SK-N-SH (cell line): Measurements from ENCODE around the gene LVRN. TPM values are rescaled to one million over a fixed set of nuclear protein-coding genes. Genes with fewer than 3 reads are reported as not detected.

Experiments
- CTCF ChIA-PET: fragments of 300-600, 350-600 bp; formaldehyde crosslinking; extraction: SDS; loops from one replicate; lab custom pipeline; 2021; lab: Yijun Ruan, JAX
- POLR2A ChIA-PET: fragments of 350-600 bp; sonication (Branson Sonifier 250); formaldehyde crosslinking; extraction: SDS; loops from one replicate; lab custom pipeline; 2020; ENCODE audit warnings: antibody characterized with exemption, inconsistent platforms; lab: Yijun Ruan, JAX
- DNase-seq: peaks from one replicate; pipeline ENCODE4 v3.0.0; 2012
- H2AFZ ChIP-seq: fragments of 200-600 bp; sonication (generic); 2 replicates; pipeline ENCODE4 v1.8.1; 2016; ENCODE audit warnings: antibody characterized with exemption, mild to moderate bottlenecking, low read depth
- H3F3A ChIP-seq: fragments of 200-600 bp; sonication (generic); replicated peaks from 2 replicates; pipeline ENCODE3; 2016; ENCODE audit warnings: antibody characterized with exemption, mild to moderate bottlenecking; ENCODE audit not compliant: insufficient read depth
- H3K27ac ChIP-seq, 2 experiments: fragments of 200-500 bp in 1 of 2; fragments of 200-600 bp in 1 of 2; sonication (Bioruptor generic) in 1 of 2; sonication (generic), shearing (Covaris generic) in 1 of 2; 2 replicates each; pipeline versions ENCODE4 v1.5.1 to v1.6.1; 2014 to 2016; ENCODE audit warnings: low read depth in 2 of 2, inconsistent platforms in 1 of 2, low read length in 1 of 2, mild to moderate bottlenecking in 1 of 2, mixed read lengths in 1 of 2
- H3K27me3 ChIP-seq: fragments of 200-600 bp; sonication (generic), shearing (Covaris generic); 2 replicates; pipeline ENCODE4 v1.6.1; 2016; ENCODE audit warnings: mixed run types; ENCODE audit not compliant: insufficient read depth
- H3K36me3 ChIP-seq, 2 experiments: fragments of 200-500 bp in 1 of 2; fragments of 200-600 bp in 1 of 2; sonication (Bioruptor generic) in 1 of 2; sonication (generic) in 1 of 2; replicated peaks in 1 of 2; 2 replicates each; pipeline versions ENCODE3 to v1.5.1; 2014 to 2016; ENCODE audit warnings: low read length in 1 of 2, mild to moderate bottlenecking in 1 of 2; ENCODE audit not compliant: insufficient read depth in 2 of 2, control insufficient read depth in 1 of 2
- H3K4me1 ChIP-seq, 2 experiments: fragments of 200-500 bp in 1 of 2; fragments of 200-600 bp in 1 of 2; sonication (Bioruptor generic) in 1 of 2; sonication (generic), shearing (Covaris generic) in 1 of 2; 2 replicates each; pipeline versions ENCODE4 v1.5.1 to v1.6.1; 2014 to 2016; ENCODE audit warnings: low read depth in 1 of 2, low read length in 1 of 2, mixed run types in 1 of 2; ENCODE audit not compliant: insufficient read depth in 2 of 2, control insufficient read depth in 1 of 2
- H3K4me2 ChIP-seq: fragments of 200-600 bp; sonication (generic), shearing (Covaris generic); 2 replicates; pipeline ENCODE4 v1.6.1; 2017; ENCODE audit warnings: mixed run types
- H3K4me3 ChIP-seq, 2 experiments: fragments of 200-500 bp in 1 of 2; fragments of 200-600 bp in 1 of 2; sonication (Bioruptor generic) in 1 of 2; sonication (generic), shearing (Covaris generic) in 1 of 2; 2 replicates each; pipeline versions ENCODE4 v1.5.1 to v1.8.1; 2014 to 2016; ENCODE audit warnings: low read depth in 2 of 2, inconsistent platforms in 1 of 2, low read length in 1 of 2, mild to moderate bottlenecking in 1 of 2, mixed read lengths in 1 of 2, moderate library complexity in 1 of 2
- H3K79me2 ChIP-seq: fragments of 200-600 bp; sonication (generic); 2 replicates; pipeline ENCODE4 v1.8.1; 2017; ENCODE audit warnings: mild to moderate bottlenecking; ENCODE audit not compliant: insufficient read depth
- H3K9ac ChIP-seq: fragments of 200-600 bp; sonication (generic); 2 replicates; pipeline ENCODE4 v1.6.1; 2017; ENCODE audit warnings: mixed run types
- H3K9me2 ChIP-seq: fragments of 200-600 bp; sonication (generic); 2 replicates; pipeline ENCODE4 v1.6.1; 2017; ENCODE audit warnings: mixed run types
- H3K9me3 ChIP-seq: fragments of 200-600 bp; sonication (generic); 2 replicates; pipeline ENCODE4 v1.6.1; 2017; ENCODE audit warnings: mixed run types, mild to moderate bottlenecking, moderate library complexity
- H4K20me1 ChIP-seq: fragments of 200-600 bp; sonication (generic); 2 replicates; pipeline ENCODE4 v1.6.1; 2017; ENCODE audit warnings: mild to moderate bottlenecking, mixed run types; ENCODE audit not compliant: insufficient read depth
- ELF1 ChIP-seq: IDR thresholded peaks from 2 replicates; pipeline ENCODE4 v1.4.0; 2012
- EP300 ChIP-seq, 2 experiments: IDR thresholded peaks; 2 replicates each; pipeline versions ENCODE4 v1.4.0 to v1.6.1; 2012; ENCODE audit warnings: borderline replicate concordance in 1 of 2, low read depth in 1 of 2, low read length in 1 of 2
- FOXJ3 ChIP-seq: sonication (generic); formaldehyde crosslinking; IDR thresholded peaks from 2 replicates; pipeline ENCODE4 v1.5.1; 2020; ENCODE audit warnings: mild to moderate bottlenecking, missing genetic modification reagents
- GATA2 ChIP-seq: sonication (generic); formaldehyde crosslinking; IDR thresholded peaks from 2 replicates; pipeline ENCODE4 v1.5.0; 2020; ENCODE audit warnings: mild to moderate bottlenecking, missing genetic modification reagents
- JUND ChIP-seq: IDR thresholded peaks from 2 replicates; pipeline ENCODE4 v1.4.0; 2012
- MXI1 ChIP-seq: IDR thresholded peaks from 2 replicates; pipeline ENCODE4 v1.6.1; 2012; ENCODE audit warnings: mild to moderate bottlenecking, low read depth, low read length, improper control_type of control experiment
- NFIC ChIP-seq: IDR thresholded peaks from 2 replicates; pipeline ENCODE4 v1.4.0; 2012; ENCODE audit warnings: borderline replicate concordance
- POLR2AphosphoS5 ChIP-seq: IDR thresholded peaks from 2 replicates; pipeline ENCODE4 v1.6.1; 2012; ENCODE audit warnings: low read depth, low read length
- RAD21 ChIP-seq: IDR thresholded peaks from 2 replicates; pipeline ENCODE4 v1.6.1; 2012; ENCODE audit warnings: mild to moderate bottlenecking, low read length
- TAF1 ChIP-seq: IDR thresholded peaks from 2 replicates; pipeline ENCODE4 v1.6.1; 2012; ENCODE audit warnings: low read depth, mild to moderate bottlenecking, low read length, moderate library complexity, borderline replicate concordance
- TCF12 ChIP-seq: IDR thresholded peaks from 2 replicates; pipeline ENCODE4 v1.4.0; 2012
- WGBS: methylation state at CpG from one replicate; pipeline ENCODE4 v1.1.6; 2017; ENCODE audit warnings: low lambda C conversion rate; 5-methylcytosine and 5-hydroxymethylcytosine counted together
- polyA plus RNA-seq, 3 experiments: library from polyadenylated mRNA; depleted of rRNA; stranded (reverse); fragments of >200 nt; gene quantifications; 2 replicates each; pipeline ENCODE4 v1.2.3, GENCODE V29; 2012
- TF ChIP-seq, protein P1 (sequence below): fragments of 150-350 bp; IDR thresholded peaks from 2 replicates; pipeline ENCODE4 v1.6.1; 2017; ENCODE audit warnings: antibody characterized with exemption, low read length, low read depth, borderline replicate concordance
- TF ChIP-seq, protein P2 (sequence below): IDR thresholded peaks from 2 replicates; pipeline ENCODE4 v1.4.0; 2012; ENCODE audit warnings: low read depth
- TF ChIP-seq, protein P3 (sequence below): IDR thresholded peaks from 2 replicates; pipeline ENCODE4 v1.4.0; 2012; ENCODE audit warnings: low read depth, borderline replicate concordance
- TF ChIP-seq, protein P4 (sequence below): IDR thresholded peaks from 2 replicates; pipeline ENCODE4 v1.4.0; 2012; ENCODE audit warnings: low read depth, borderline replicate concordance
- TF ChIP-seq, protein P5 (sequence below): fragments of 200-600 bp; sonication (generic); IDR thresholded peaks from 2 replicates; pipeline ENCODE4 v1.6.1; 2017; ENCODE audit warnings: antibody characterized with exemption, mild to moderate bottlenecking, moderate library complexity
- TF ChIP-seq, protein P6 (sequence below): fragments of 150-350 bp; IDR thresholded peaks from 2 replicates; pipeline ENCODE4 v1.6.1; 2016; ENCODE audit warnings: mild to moderate bottlenecking, low read depth, low read length

LVRN gene
- polyA plus RNA-seq, 1 of the 3 experiments (the other 2 are of a cell fraction), result 0.10 TPM

DNA sequence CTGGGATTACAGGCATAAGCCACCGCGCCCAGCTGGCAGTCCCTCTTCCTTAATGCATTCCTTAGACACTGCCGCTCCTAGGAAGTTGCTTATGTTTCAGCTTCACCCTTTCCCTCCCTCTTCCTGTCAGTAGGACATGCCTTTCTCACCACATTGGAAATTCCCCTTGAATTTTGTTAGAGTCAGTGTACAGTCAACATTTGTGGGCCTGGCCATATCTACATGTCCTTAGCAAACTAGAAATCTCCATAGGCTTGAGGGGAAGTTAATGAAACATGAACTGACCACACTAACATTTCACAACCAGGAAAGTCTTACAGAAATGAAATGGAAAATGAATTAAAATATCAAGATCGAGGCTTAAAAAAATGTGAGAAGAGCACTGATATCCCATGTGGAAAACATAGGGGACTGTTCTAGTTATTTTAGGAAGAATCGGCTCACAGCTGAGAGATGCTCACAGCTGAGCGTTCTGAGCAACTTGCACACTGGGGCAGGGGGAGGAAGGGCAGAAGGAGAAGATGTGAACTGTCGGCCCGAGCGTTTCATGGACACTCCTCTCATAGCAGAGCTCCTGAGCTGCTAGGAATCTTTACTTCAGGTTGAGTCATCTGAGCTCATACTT lies 21.1 kb upstream of the LVRN start (continued):
- TF ChIP-seq, protein P1, sequence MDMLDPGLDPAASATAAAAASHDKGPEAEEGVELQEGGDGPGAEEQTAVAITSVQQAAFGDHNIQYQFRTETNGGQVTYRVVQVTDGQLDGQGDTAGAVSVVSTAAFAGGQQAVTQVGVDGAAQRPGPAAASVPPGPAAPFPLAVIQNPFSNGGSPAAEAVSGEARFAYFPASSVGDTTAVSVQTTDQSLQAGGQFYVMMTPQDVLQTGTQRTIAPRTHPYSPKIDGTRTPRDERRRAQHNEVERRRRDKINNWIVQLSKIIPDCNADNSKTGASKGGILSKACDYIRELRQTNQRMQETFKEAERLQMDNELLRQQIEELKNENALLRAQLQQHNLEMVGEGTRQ, result no peak
- TF ChIP-seq, protein P2, sequence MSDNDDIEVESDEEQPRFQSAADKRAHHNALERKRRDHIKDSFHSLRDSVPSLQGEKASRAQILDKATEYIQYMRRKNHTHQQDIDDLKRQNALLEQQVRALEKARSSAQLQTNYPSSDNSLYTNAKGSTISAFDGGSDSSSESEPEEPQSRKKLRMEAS, result no peak
- TF ChIP-seq FOXJ3 (CRISPR knock-in tag), result no peak
- TF ChIP-seq, protein P3, sequence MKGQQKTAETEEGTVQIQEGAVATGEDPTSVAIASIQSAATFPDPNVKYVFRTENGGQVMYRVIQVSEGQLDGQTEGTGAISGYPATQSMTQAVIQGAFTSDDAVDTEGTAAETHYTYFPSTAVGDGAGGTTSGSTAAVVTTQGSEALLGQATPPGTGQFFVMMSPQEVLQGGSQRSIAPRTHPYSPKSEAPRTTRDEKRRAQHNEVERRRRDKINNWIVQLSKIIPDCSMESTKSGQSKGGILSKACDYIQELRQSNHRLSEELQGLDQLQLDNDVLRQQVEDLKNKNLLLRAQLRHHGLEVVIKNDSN, result no peak

DNA sequence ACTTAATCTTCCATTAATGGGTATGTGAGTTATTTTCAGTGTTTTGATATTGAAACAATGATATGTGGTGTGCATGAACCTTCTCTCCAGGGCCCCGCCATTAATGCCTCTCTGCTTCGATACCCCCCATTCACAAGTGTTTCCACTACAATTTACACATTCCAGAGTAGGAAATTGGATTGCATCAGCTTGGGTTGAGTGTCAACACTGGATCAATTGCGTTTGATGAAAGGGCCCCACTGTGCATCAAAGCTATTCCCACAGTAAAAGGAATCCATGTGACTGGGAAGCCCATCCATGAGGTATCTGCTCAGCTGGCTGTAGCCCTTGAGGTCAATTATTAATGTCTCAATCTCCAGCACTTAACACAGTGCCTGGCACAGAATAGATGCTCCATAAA lies 17.8 kb upstream of the LVRN start:
- WGBS, result 47% methylated on average over 3 of the region's 3 CpGs
- H3K9ac ChIP-seq, result no peak overlapping the region
- H3K9me3 ChIP-seq, result no peaks in the 10 kb centered on the region
- no peaks in the 10 kb centered on the region for H3K9me2 ChIP-seq
- H3K27ac ChIP-seq, result no peak overlapping the region
- ChIA-PET POLR2A (no interaction called here), CTCF (no interaction called here)
- TF ChIP-seq EP300 (IDR thresholded peaks at IDR 0.05; ENCODE audit: borderline replicate concordance in 1 of 2, low read depth in 1 of 2, low read length in 1 of 2), result no peak
- TF ChIP-seq, protein P1, result no peak
- TF ChIP-seq TAF1, result no peak
- no peak for TF ChIP-seq TCF12
- no peak for TF ChIP-seq NFIC
- no peak for TF ChIP-seq FOXJ3 (CRISPR knock-in tag)
- TF ChIP-seq JUND, result no peak
- TF ChIP-seq ELF1, result no peak
- TF ChIP-seq MXI1, result no peak
- TF ChIP-seq, protein P4, sequence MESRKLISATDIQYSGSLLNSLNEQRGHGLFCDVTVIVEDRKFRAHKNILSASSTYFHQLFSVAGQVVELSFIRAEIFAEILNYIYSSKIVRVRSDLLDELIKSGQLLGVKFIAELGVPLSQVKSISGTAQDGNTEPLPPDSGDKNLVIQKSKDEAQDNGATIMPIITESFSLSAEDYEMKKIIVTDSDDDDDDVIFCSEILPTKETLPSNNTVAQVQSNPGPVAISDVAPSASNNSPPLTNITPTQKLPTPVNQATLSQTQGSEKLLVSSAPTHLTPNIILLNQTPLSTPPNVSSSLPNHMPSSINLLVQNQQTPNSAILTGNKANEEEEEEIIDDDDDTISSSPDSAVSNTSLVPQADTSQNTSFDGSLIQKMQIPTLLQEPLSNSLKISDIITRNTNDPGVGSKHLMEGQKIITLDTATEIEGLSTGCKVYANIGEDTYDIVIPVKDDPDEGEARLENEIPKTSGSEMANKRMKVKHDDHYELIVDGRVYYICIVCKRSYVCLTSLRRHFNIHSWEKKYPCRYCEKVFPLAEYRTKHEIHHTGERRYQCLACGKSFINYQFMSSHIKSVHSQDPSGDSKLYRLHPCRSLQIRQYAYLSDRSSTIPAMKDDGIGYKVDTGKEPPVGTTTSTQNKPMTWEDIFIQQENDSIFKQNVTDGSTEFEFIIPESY, result no peak
- TF ChIP-seq, protein P3, result no peak
- TF ChIP-seq RAD21, result no peak
- TF ChIP-seq, protein P5, sequence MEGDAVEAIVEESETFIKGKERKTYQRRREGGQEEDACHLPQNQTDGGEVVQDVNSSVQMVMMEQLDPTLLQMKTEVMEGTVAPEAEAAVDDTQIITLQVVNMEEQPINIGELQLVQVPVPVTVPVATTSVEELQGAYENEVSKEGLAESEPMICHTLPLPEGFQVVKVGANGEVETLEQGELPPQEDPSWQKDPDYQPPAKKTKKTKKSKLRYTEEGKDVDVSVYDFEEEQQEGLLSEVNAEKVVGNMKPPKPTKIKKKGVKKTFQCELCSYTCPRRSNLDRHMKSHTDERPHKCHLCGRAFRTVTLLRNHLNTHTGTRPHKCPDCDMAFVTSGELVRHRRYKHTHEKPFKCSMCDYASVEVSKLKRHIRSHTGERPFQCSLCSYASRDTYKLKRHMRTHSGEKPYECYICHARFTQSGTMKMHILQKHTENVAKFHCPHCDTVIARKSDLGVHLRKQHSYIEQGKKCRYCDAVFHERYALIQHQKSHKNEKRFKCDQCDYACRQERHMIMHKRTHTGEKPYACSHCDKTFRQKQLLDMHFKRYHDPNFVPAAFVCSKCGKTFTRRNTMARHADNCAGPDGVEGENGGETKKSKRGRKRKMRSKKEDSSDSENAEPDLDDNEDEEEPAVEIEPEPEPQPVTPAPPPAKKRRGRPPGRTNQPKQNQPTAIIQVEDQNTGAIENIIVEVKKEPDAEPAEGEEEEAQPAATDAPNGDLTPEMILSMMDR, result no peak
- no peak for TF ChIP-seq GATA2 (CRISPR knock-in tag)
- TF ChIP-seq POLR2AphosphoS5, result no peak
- TF ChIP-seq, protein P6, sequence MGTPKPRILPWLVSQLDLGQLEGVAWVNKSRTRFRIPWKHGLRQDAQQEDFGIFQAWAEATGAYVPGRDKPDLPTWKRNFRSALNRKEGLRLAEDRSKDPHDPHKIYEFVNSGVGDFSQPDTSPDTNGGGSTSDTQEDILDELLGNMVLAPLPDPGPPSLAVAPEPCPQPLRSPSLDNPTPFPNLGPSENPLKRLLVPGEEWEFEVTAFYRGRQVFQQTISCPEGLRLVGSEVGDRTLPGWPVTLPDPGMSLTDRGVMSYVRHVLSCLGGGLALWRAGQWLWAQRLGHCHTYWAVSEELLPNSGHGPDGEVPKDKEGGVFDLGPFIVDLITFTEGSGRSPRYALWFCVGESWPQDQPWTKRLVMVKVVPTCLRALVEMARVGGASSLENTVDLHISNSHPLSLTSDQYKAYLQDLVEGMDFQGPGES, result no peak
- H3K27me3 ChIP-seq, result no peaks in the 10 kb centered on the region
- no peaks in the 10 kb centered on the region for H3K4me1 ChIP-seq
- no peak overlapping the region for H2AFZ ChIP-seq
- H3K79me2 ChIP-seq, result no peaks in the 10 kb centered on the region
- H3F3A ChIP-seq, result no peaks in the 10 kb centered on the region
- no peak overlapping the region for H3K4me3 ChIP-seq
- H3K36me3 ChIP-seq, result no peaks in the 10 kb centered on the region
- DNase-seq, result no peak
- no peak overlapping the region for H3K4me2 ChIP-seq
- no peaks in the 10 kb centered on the region for H4K20me1 ChIP-seq
